ENCODE measurements around the gene TK2.
"Not testable (repeated sequence)": the region's sequence is repeated elsewhere in the genome, so short reads cannot be mapped to it uniquely, and the experiment has no call there.

The TK2 gene

GRCh38 chr16:66549284-66550131 is at the start of gene TK2:
Gene TK2 (minus strand): TSS chr16:66550122. CDS start chr16:66550061, 61 bp downstream.
- DNase-seq = peak; percentile 50

GRCh38 chr16:66598111-66598510 is 48.2 kb upstream of the TK2 start:
- no peak for DNase-seq

DNA sequence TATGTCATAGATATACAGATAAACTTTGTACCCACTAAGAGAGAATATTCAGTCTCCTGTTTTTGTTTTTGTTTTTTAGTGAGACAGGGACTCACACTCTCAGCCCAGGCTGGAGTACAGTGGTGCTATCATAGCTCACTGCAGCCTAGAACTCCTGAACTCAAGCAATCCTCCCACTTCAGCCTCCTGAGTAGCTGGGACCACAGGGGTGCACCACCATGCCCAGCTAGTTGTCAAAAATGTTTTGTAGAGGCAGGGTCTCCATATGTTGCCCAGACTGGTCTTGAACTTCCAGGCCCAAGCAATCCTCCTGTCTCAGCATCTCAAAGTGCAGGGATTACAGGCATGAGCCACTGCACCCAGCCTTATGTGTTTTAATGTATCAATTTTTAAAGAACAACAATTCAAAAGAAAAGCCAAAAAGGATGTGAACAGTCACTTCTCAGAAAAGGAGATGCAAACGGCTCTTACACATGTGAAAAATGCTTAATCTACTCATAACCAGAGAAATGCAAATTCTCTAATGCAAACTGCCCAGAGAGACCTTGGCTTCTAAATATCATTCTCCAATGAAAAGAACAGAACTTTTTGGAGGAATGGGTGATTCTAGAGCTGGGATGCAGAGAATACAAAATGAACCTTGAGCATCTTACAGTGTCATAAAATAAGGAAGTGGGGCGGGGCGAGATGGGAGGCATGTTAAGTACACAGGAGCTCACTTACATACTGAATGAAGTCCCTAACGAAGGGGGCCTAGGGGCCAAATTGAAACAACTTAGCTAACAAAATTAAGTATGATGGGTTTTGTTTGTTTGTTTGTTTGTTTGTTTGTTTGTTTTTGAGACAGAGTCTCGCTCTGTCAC is 47.3 kb upstream of the TK2 start:
- DNase-seq = no peak

GRCh38 chr16:66596559-66596958 is 46.6 kb upstream of the TK2 start:
- DNase-seq = not testable (repeated sequence)

DNA sequence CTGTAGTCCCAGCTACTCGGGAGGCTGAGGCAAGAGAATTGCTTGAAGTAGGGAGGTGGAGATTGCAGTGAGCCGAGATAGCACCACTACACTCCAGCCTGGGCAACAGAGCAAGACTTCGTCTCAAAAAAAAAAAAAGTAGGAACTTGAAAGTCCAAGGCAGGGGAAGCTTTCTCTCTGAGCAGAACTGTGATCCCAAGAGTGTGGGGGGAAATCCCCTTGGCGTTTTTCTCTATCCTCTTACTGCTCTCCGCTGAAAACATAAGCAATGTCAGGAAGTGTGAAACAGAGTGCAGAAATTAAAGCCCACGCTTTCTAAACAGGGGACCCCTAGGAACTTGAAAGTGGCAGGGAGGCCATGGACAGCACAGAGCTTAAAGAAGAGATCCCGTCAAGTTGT is 44.8 kb upstream of the TK2 start:
- no peak for DNase-seq

DNA sequence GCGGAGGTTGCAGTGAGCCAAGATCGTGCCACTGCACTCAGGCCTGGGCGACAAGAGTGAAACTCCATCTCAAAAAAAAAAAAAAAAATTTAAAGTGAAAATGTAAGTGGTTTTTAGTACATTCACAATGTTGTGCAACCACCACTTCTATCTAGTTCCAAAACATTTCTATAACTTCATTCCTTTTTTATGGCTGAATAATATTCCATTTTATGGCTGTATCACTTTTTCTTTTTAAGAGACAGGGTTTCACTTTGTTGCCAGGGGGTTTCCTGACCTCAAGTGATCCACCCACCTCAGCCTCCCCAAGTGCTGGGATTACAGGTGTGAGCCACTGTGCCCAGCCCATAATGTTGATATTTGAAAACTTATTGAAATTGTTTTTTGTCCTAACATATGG is 42.9 kb upstream of the TK2 start:
- no peak for DNase-seq

DNA sequence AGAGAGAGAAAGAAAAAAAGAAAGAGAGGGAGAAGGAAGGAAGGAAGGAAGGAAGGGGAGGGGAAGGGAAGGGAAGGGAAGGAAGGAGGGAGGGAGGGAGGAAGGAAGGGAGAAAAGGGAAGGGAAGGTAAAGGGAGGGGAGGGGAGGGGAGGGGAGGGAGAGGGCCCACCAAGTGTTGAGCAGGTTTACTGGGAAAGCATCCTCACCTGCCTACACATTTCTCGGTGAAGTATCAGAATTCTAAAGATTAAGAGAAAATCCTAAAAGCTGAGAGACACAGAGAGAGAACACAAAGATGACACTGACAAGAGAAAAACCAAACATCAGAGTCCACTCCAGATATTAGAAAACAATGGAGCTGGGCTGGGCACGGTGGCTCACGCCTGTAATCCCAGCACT is 42.3 kb upstream of the TK2 start:
- DNase-seq = no peak

- DNase-seq = no peak
Measured at GRCh38 chr16:66591018-66591417, 41.1 kb upstream of the TK2 start.

DNA sequence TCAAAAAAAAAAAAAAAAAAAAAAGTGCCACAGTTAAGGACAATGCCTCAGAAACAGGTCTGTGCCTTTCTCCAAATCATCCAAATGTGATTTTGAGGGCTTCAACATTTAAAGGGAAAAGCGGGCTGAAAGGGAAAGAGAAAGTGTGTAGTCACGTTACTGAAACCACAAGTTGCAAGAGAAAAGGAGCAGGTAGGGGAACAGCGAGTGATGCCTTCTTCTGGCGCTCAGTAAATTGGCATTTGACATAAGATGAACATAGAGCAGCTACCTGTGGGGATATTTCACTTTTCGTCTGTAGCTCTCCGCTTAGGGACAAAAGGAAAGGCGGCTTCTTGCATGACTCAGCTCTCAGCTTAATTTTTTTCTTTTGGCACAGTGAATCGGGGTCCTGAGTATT is 40.4 kb upstream of the TK2 start:
- no peak for DNase-seq

GRCh38 chr16:66588981-66589713 is 39.2 kb upstream of the TK2 start:
- DNase-seq = peak; percentile 18

DNA sequence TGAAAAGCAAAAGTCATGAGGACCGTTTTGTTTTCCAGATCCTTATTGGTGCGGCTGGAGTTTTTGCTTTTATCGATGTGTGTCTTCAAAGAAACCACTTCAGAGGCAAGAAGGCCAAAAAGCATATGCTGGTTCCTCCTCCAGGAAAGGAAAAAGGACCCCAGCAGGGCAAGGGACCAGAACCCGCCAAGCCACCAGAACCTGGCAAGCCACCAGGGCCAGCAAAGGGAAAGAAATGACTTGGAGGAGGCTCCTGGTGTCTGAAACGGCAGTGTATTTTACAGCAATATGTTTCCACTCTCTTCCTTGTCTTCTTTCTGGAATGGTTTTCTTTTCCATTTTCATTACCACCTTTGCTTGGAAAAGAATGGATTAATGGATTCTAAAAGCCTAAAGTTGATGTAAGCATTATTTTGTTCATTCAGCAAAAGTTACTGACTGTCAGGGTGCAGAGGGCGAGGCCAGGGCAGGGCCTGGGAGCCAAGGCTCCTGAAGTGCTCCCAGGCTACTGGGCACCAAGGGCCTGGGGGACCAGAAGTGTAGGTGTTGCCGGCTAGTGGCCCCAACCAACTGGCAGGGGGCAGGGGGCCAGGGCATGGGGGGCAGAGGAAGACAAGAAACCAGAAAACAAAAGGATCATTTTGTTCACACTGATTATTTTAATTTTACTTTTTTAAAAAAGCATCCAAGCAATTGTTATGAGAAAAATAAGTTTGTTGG is 38.1 kb upstream of the TK2 start:
- no peak for DNase-seq

GRCh38 chr16:66585481-66586239 is 35.7 kb upstream of the TK2 start:
- no peak for DNase-seq

GRCh38 chr16:66581246-66581952 is 31.5 kb upstream of the TK2 start:
- no peak for DNase-seq

DNA sequence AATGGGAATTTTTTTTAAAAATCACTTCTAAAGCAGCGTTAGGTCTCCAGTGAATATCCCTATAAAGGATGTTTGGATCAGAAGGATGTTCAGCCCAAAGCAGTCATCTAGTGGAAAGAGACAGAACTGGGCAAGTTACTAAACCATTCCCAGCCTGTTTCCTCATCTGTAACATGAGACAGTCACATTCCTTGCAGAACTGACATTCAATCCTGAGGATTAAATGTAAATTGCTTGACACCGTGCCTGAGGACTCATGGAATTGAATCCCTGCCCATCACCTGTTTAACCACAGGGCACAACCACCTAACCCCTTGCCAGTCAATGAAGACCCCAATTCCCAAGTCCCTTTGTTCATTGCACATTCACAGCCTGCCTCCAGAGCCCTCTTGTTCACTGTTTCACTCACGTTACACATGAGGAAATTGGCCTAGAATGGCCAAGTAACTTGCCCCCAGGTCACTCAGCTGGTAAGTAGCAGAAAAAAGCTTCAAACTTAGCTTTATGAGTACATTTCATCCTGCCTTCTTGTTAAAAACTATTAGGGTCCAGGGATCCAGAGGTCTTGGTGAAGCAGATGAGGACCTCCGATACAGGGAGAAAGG is 30.8 kb upstream of the TK2 start:
- no peak for DNase-seq

GRCh38 chr16:66578651-66579531 is 29.0 kb upstream of the TK2 start, which contains the start of gene CMTM2:
Gene CMTM2 (plus strand): TSS chr16:66579463. CDS start chr16:66579608, 145 bp downstream.
- no peak for DNase-seq

DNA sequence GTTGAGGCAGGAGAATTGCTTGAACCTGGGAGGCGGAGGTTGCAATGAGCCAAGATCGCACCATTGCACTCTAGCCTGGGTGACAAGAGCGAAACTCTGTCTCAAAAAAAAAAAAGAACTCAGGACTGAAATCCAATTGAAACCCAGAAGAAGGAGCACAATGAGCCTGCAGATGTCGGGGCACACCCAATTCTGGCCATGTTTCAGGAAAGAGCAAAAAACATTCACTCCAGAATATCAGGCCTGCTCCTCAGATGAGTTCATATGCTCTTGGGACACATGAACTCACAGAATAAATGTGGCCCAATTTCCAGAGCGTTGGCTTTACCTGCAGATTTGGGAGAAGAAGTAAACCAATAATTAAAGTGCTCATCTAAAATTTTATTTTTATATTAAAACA is 26.4 kb upstream of the TK2 start:
- no peak for DNase-seq

- no peak for DNase-seq
Measured at GRCh38 chr16:66575060-66575459, 25.1 kb upstream of the TK2 start.

- no peak for DNase-seq
Measured at GRCh38 chr16:66574531-66574930, 24.6 kb upstream of the TK2 start.

DNA sequence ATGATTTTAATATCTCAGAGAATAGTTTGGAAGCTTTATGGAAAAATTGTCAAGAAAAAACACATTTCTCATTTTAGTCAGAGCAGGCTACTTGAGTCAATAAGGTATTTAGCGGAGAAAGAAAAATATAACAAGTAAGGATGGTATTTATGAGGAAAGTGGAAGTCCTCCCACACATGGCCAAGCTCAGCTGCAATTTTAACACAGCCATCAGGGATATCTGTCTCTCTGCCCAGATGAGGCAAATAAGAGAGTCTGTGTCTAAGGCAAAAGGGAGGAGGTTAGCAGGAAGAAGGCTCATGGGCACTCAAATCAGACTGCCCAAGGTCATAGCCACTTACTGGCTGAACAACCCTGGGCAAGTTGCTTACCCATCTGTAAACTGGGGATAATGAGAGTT is 24.2 kb upstream of the TK2 start:
- DNase-seq = no peak

DNA sequence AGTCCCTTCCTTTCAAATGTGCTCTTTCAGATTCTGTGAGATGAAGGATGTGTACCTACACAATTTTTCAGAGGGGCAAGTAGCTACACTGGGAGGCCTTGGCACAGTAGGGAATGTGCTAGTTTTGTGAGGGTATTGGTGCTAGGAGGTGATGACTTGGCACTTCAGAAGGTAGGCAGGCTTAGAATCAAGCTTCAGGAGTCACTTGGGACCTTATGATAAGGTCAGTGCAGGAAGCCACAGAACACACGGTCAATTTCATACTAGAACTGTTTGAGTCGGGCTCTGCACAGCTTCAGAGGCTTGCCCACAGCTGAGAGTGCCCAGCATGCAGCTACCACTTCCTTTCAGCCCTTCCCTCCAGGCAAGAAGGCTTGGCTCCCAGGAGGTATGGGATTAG is 22.4 kb upstream of the TK2 start:
- no peak for DNase-seq

Measured in NK-92 treated with Interleukin-12 subunit alpha and Interleukin-12 subunit beta, amount 100 ng/mL, for 24 hours (cell line).